A673 (cell line): ENCODE data around the gene CDADC1.

Experiments
- EZH2 ChIP-seq: fragments of 200-600 bp; sonication (generic); IDR thresholded peaks from 2 replicates; pipeline ENCODE4 v1.6.1; 2017; ENCODE audit warnings: borderline replicate concordance, low read depth, mild to moderate bottlenecking, mixed read lengths, antibody characterized with exemption, low read length; ENCODE audit not compliant: poor library complexity, severe bottlenecking
- TF ChIP-seq, protein P1 (sequence below): fragments of 300-800, 200-600 bp; sonication (generic); conservative IDR thresholded peaks from 2 replicates; pipeline ENCODE4 v1.5.1; 2017; ENCODE audit warnings: low read depth, mild to moderate bottlenecking, antibody characterized with exemption, low read length, moderate library complexity, mixed read lengths

DNA sequence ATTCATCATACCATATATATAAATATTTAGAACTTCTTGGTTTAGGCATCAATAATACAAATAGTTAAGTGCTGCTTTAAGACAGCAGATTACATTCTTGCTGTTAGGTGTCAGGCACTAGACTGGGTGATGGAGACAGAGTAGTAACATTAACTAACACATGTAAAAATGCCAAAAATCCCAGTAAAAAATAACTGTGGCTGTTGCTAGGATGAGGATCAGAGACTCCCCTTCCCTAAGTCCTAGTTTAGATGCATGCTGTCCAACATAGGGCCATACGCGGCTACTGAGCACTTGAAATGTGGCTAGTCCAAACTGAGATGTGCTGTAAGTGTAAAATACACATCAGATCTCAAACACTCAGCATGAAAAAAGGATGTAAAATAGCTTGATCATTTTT is 94.7 kb downstream of the CDADC1 start:
- TF ChIP-seq, protein P1, sequence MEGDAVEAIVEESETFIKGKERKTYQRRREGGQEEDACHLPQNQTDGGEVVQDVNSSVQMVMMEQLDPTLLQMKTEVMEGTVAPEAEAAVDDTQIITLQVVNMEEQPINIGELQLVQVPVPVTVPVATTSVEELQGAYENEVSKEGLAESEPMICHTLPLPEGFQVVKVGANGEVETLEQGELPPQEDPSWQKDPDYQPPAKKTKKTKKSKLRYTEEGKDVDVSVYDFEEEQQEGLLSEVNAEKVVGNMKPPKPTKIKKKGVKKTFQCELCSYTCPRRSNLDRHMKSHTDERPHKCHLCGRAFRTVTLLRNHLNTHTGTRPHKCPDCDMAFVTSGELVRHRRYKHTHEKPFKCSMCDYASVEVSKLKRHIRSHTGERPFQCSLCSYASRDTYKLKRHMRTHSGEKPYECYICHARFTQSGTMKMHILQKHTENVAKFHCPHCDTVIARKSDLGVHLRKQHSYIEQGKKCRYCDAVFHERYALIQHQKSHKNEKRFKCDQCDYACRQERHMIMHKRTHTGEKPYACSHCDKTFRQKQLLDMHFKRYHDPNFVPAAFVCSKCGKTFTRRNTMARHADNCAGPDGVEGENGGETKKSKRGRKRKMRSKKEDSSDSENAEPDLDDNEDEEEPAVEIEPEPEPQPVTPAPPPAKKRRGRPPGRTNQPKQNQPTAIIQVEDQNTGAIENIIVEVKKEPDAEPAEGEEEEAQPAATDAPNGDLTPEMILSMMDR, result no peak
- TF ChIP-seq EZH2, result no peak
